ENCODE measurements around the gene PRM2.
"Not testable (repeated sequence)": the region's sequence is repeated elsewhere in the genome, so short reads cannot be mapped to it uniquely, and the experiment has no call there.

PRM2 gene

DNA sequence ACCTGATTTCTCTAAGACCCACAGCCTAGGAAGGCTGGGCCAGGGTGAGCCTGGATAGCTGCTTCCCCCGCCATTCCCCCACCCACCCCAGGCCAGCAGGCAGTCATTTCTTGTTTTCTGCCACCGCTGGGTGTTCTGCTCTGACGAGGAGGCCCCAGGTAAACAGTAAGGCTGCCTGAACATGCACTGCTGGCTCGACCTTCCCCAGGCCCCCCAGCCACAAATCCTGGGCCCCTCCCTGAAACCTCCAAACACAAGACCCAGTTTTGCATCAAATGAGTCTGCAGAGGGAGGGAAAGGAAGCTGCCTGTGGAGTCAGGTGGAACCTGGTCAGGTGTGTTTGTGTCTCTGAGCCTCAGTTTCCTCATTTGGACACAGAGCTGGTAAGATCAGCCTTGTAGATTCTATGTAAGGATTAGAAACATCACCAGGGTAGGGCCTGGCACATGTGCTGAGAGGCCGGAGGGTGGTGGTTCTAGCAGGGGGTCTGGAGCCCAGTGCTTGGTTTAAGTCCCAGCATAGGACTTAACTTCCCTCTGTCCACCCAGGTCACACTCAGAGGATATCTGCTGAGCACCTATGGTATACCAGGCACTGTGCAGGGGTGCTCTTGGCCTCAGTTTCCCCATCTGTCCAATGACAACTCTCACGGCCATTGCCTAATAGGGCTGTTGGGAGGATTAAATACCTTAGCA lies 23.7 kb upstream of the PRM2 start:
- no peaks in the 10 kb centered on the region for H3K36me3 ChIP-seq (ENCODE audit: insufficient read depth, insufficient read length, low read length)
- no peaks in the 10 kb centered on the region for H3K27me3 ChIP-seq (ENCODE audit: insufficient read depth, insufficient read length)
- H3K9me3 ChIP-seq (ENCODE audit: insufficient read depth, low read length) = no peaks in the 10 kb centered on the region
- peaks cover 11% of the 10 kb centered on the region for H3K4me1 ChIP-seq (ENCODE audit: insufficient read depth, insufficient read length)
- no peak overlapping the region for H3K9ac ChIP-seq (ENCODE audit: insufficient read length, low read depth)
- TF ChIP-seq YY1 (IDR thresholded peaks at IDR 0.05; ENCODE audit: insufficient read depth, insufficient read length) = no peak
- TF ChIP-seq ZNF274 (IDR thresholded peaks at IDR 0.05; ENCODE audit: low read depth, low read length) = no peak
- no peak overlapping the region for H3K4me3 ChIP-seq (ENCODE audit: insufficient read length, low read depth)
- no peak for DNase-seq (ENCODE audit: low read depth, low spot score)

DNA sequence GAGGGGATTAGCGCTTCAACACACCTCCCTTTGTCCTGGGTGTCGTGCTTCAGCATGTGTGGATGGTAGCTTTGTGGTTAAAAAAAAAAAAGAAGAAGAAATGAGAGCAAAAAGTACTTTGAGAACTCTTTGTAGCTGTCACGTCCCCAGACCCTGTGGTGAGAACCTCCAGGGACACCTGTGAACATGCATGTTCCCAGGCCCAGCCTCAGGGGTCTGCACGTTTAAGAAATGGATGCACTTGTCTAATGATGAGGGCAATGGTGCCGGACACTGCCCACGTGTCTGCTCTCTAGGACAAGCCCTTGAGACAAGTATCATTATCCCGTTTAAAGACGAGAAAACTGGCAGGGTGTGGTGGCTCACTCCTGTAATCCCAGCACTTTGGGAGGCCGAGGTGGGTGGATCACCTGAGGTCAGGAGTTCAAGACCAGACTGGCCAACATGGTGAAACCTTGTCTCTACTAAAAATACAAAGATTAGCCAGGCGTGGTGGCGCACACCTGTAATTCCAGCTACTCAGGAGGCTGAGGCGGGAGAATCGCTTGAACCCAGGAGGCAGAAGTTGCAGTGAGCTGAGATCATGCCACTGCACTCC lies 22.8 kb upstream of the PRM2 start:
- not testable (repeated sequence) for H3K36me3 ChIP-seq (ENCODE audit: insufficient read depth, insufficient read length, low read length); H3K4me1 ChIP-seq (ENCODE audit: insufficient read depth, insufficient read length); H3K27me3 ChIP-seq (ENCODE audit: insufficient read depth, insufficient read length); DNase-seq (ENCODE audit: low read depth, low spot score); H3K4me3 ChIP-seq (ENCODE audit: insufficient read length, low read depth); H3K9me3 ChIP-seq (ENCODE audit: insufficient read depth, low read length); H3K9ac ChIP-seq (ENCODE audit: insufficient read length, low read depth)

GRCh38 chr16:11298143-11298900 lies 22.0 kb upstream of the PRM2 start:
- Histone ChIP-seq H3K27me3 (ENCODE audit: insufficient read depth, insufficient read length) (no peaks in the 10 kb centered on the region), H3K9ac (ENCODE audit: insufficient read length, low read depth) (no peak overlapping the region), H3K4me3 (ENCODE audit: insufficient read length, low read depth) (no peak overlapping the region), H3K9me3 (ENCODE audit: insufficient read depth, low read length) (no peaks in the 10 kb centered on the region), H3K36me3 (ENCODE audit: insufficient read depth, insufficient read length, low read length) (no peaks in the 10 kb centered on the region), H3K4me1 (ENCODE audit: insufficient read depth, insufficient read length) (peaks cover 9% of the 10 kb centered on the region)
- no peak for TF ChIP-seq YY1 (IDR thresholded peaks at IDR 0.05; ENCODE audit: insufficient read depth, insufficient read length)
- no peak for TF ChIP-seq ZNF274 (IDR thresholded peaks at IDR 0.05; ENCODE audit: low read depth, low read length)
- TF ChIP-seq SUZ12 (IDR thresholded peaks at IDR 0.05; ENCODE audit: extremely low read depth, insufficient read depth, insufficient read length) = no peak
- DNase-seq (ENCODE audit: low read depth, low spot score) = no peak

GRCh38 chr16:11297492-11298142 lies 21.3 kb upstream of the PRM2 start:
- H3K4me1 ChIP-seq (ENCODE audit: insufficient read depth, insufficient read length) = peaks cover 9% of the 10 kb centered on the region
- H3K27me3 ChIP-seq (ENCODE audit: insufficient read depth, insufficient read length) = no peaks in the 10 kb centered on the region
- H3K4me3 ChIP-seq (ENCODE audit: insufficient read length, low read depth) = no peak overlapping the region
- peak overlapping the region; percentile 33 for H3K9ac ChIP-seq (ENCODE audit: insufficient read length, low read depth)
- peak; percentile 51 for DNase-seq (ENCODE audit: low read depth, low spot score)
- no peak for TF ChIP-seq YY1 (IDR thresholded peaks at IDR 0.05; ENCODE audit: insufficient read depth, insufficient read length)
- no peak for TF ChIP-seq ZNF274 (IDR thresholded peaks at IDR 0.05; ENCODE audit: low read depth, low read length)
- no peak for TF ChIP-seq SUZ12 (IDR thresholded peaks at IDR 0.05; ENCODE audit: extremely low read depth, insufficient read depth, insufficient read length)
- H3K36me3 ChIP-seq (ENCODE audit: insufficient read depth, insufficient read length, low read length) = no peaks in the 10 kb centered on the region
- no peaks in the 10 kb centered on the region for H3K9me3 ChIP-seq (ENCODE audit: insufficient read depth, low read length)

- H3K9ac ChIP-seq (ENCODE audit: insufficient read length, low read depth) = peak overlapping the region; percentile 33
- no peak overlapping the region for H3K4me3 ChIP-seq (ENCODE audit: insufficient read length, low read depth)
- no peaks in the 10 kb centered on the region for H3K9me3 ChIP-seq (ENCODE audit: insufficient read depth, low read length)
- H3K36me3 ChIP-seq (ENCODE audit: insufficient read depth, insufficient read length, low read length) = no peaks in the 10 kb centered on the region
- no peaks in the 10 kb centered on the region for H3K27me3 ChIP-seq (ENCODE audit: insufficient read depth, insufficient read length)
- TF ChIP-seq YY1 (IDR thresholded peaks at IDR 0.05; ENCODE audit: insufficient read depth, insufficient read length) = no peak
- no peak for TF ChIP-seq SUZ12 (IDR thresholded peaks at IDR 0.05; ENCODE audit: extremely low read depth, insufficient read depth, insufficient read length)
- TF ChIP-seq ZNF274 (IDR thresholded peaks at IDR 0.05; ENCODE audit: low read depth, low read length) = no peak
- DNase-seq (ENCODE audit: low read depth, low spot score) = no peak
- peaks cover 9% of the 10 kb centered on the region for H3K4me1 ChIP-seq (ENCODE audit: insufficient read depth, insufficient read length)
Observed at GRCh38 chr16:11296706-11297491, 20.6 kb upstream of the PRM2 start.

DNA sequence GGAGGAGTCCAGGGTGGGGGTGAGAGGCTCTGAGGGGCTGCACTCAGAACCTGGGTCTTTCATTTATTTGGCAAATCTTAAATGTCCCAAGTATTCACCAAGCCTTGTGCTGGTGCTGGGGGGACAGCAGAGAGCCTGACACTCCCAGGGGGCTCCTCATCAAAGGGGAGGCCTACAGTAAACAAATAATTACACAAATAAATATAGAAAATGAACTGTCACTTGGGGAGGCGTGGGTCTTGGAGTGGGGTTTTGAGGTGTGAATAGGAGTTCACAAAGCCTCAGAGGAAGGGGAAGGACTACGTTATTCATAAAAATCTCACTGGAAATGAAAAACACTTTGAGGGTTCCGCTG lies 20.0 kb upstream of the PRM2 start:
- DNase-seq (ENCODE audit: low read depth, low spot score) = no peak
- H3K9ac ChIP-seq (ENCODE audit: insufficient read length, low read depth) = no peak overlapping the region
- no peak overlapping the region for H3K4me3 ChIP-seq (ENCODE audit: insufficient read length, low read depth)
- TF ChIP-seq SUZ12 (IDR thresholded peaks at IDR 0.05; ENCODE audit: extremely low read depth, insufficient read depth, insufficient read length) = no peak
- TF ChIP-seq ZNF274 (IDR thresholded peaks at IDR 0.05; ENCODE audit: low read depth, low read length) = no peak
- no peak for TF ChIP-seq YY1 (IDR thresholded peaks at IDR 0.05; ENCODE audit: insufficient read depth, insufficient read length)
- H3K36me3 ChIP-seq (ENCODE audit: insufficient read depth, insufficient read length, low read length) = no peaks in the 10 kb centered on the region
- H3K27me3 ChIP-seq (ENCODE audit: insufficient read depth, insufficient read length) = no peaks in the 10 kb centered on the region
- H3K4me1 ChIP-seq (ENCODE audit: insufficient read depth, insufficient read length) = peaks cover 9% of the 10 kb centered on the region
- no peaks in the 10 kb centered on the region for H3K9me3 ChIP-seq (ENCODE audit: insufficient read depth, low read length)
